GM19023 (cell line): ENCODE data around the gene RHOXF1.
"Not testable (repeated sequence)": the region's sequence is repeated elsewhere in the genome, so short reads cannot be mapped to it uniquely, and the experiment has no call there.

Experiments
- ATAC-seq: cut with Tn5 transposase; IDR thresholded peaks from one replicate; pipeline ENCODE4 v1.9.1; 2021; ENCODE audit warnings: mild to moderate bottlenecking, moderate library complexity; ENCODE audit not compliant: unreplicated experiment

The RHOXF1 gene

GRCh38 chrX:120087289-120088017 is 28.3 kb downstream of the RHOXF1 start:
- ATAC-seq: no peak

- ATAC-seq: not testable (repeated sequence)
Measured at GRCh38 chrX:120085553-120086185, 30.0 kb downstream of the RHOXF1 start.

GRCh38 chrX:120077590-120077989 is 38.1 kb downstream of the RHOXF1 start, which contains the start of gene RHOXF2B:
RHOXF2B (minus strand) TSS chrX:120077690; CDS start chrX:120077552, 138 bp downstream.
- not testable (repeated sequence) for ATAC-seq

- ATAC-seq: not testable (repeated sequence)
Measured at GRCh38 chrX:120066169-120066568, 49.5 kb downstream of the RHOXF1 start.
